ENCODE measurements around the gene PIGC.

PIGC gene

GRCh38 chr1:172429331-172430127, 14.3 kb downstream of the PIGC start:
- Histone ChIP-seq H3K27ac (ENCODE audit: low read depth, low read length) (no peak overlapping the region), H3K9me3 (ENCODE audit: control insufficient read depth, insufficient read depth, low read depth, low read length) (no peaks in the 10 kb centered on the region), H3K4me3 (ENCODE audit: low read depth, low read length) (no peak overlapping the region), H3K36me3 (ENCODE audit: control insufficient read depth, insufficient read depth, low read length) (no peaks in the 10 kb centered on the region), H3K4me1 (ENCODE audit: control insufficient read depth, insufficient read depth, low read length) (peaks cover 27% of the 10 kb centered on the region), H3K27me3 (ENCODE audit: control insufficient read depth, insufficient read depth, low read length) (no peaks in the 10 kb centered on the region), H3K9ac (ENCODE audit: low read length) (no peak overlapping the region)

GRCh38 chr1:172427191-172427590, 16.7 kb downstream of the PIGC start:
- H3K9me3 ChIP-seq (ENCODE audit: control insufficient read depth, insufficient read depth, low read depth, low read length), result no peaks in the 10 kb centered on the region
- no peak overlapping the region for H3K9ac ChIP-seq (ENCODE audit: low read length)
- H3K4me3 ChIP-seq (ENCODE audit: low read depth, low read length), result no peak overlapping the region
- no peaks in the 10 kb centered on the region for H3K36me3 ChIP-seq (ENCODE audit: control insufficient read depth, insufficient read depth, low read length)
- no peak overlapping the region for H3K27ac ChIP-seq (ENCODE audit: low read depth, low read length)
- H3K4me1 ChIP-seq (ENCODE audit: control insufficient read depth, insufficient read depth, low read length), result peaks cover 27% of the 10 kb centered on the region
- no peaks in the 10 kb centered on the region for H3K27me3 ChIP-seq (ENCODE audit: control insufficient read depth, insufficient read depth, low read length)

- no peak overlapping the region for H3K4me3 ChIP-seq (ENCODE audit: low read depth, low read length)
- peaks cover 24% of the 10 kb centered on the region for H3K4me1 ChIP-seq (ENCODE audit: control insufficient read depth, insufficient read depth, low read length)
- H3K9me3 ChIP-seq (ENCODE audit: control insufficient read depth, insufficient read depth, low read depth, low read length), result no peaks in the 10 kb centered on the region
- H3K27ac ChIP-seq (ENCODE audit: low read depth, low read length), result no peak overlapping the region
- H3K9ac ChIP-seq (ENCODE audit: low read length), result no peak overlapping the region
- no peaks in the 10 kb centered on the region for H3K27me3 ChIP-seq (ENCODE audit: control insufficient read depth, insufficient read depth, low read length)
- H3K36me3 ChIP-seq (ENCODE audit: control insufficient read depth, insufficient read depth, low read length), result no peaks in the 10 kb centered on the region
Measured at GRCh38 chr1:172425339-172425738, 18.5 kb downstream of the PIGC start.

GRCh38 chr1:172423336-172423735, 20.5 kb downstream of the PIGC start:
- H3K27me3 ChIP-seq (ENCODE audit: control insufficient read depth, insufficient read depth, low read length), result no peaks in the 10 kb centered on the region
- H3K4me1 ChIP-seq (ENCODE audit: control insufficient read depth, insufficient read depth, low read length), result peaks cover 13% of the 10 kb centered on the region
- no peaks in the 10 kb centered on the region for H3K9me3 ChIP-seq (ENCODE audit: control insufficient read depth, insufficient read depth, low read depth, low read length)
- H3K27ac ChIP-seq (ENCODE audit: low read depth, low read length), result no peak overlapping the region
- no peak overlapping the region for H3K9ac ChIP-seq (ENCODE audit: low read length)
- no peak overlapping the region for H3K4me3 ChIP-seq (ENCODE audit: low read depth, low read length)
- no peaks in the 10 kb centered on the region for H3K36me3 ChIP-seq (ENCODE audit: control insufficient read depth, insufficient read depth, low read length)

- Histone ChIP-seq H3K4me3 (ENCODE audit: low read depth, low read length) (no peak overlapping the region), H3K9me3 (ENCODE audit: control insufficient read depth, insufficient read depth, low read depth, low read length) (no peaks in the 10 kb centered on the region), H3K36me3 (ENCODE audit: control insufficient read depth, insufficient read depth, low read length) (no peaks in the 10 kb centered on the region), H3K9ac (ENCODE audit: low read length) (no peak overlapping the region), H3K27ac (ENCODE audit: low read depth, low read length) (no peak overlapping the region), H3K27me3 (ENCODE audit: control insufficient read depth, insufficient read depth, low read length) (no peaks in the 10 kb centered on the region), H3K4me1 (ENCODE audit: control insufficient read depth, insufficient read depth, low read length) (peaks cover 21% of the 10 kb centered on the region)
Measured at GRCh38 chr1:172421974-172422604, 21.8 kb downstream of the PIGC start.

GRCh38 chr1:172420385-172420784, 23.5 kb downstream of the PIGC start, which contains the start of gene C1orf105:
Gene C1orf105 (plus strand): TSS chr1:172420685. CDS start chr1:172420886, 201 bp downstream.
- Histone ChIP-seq H3K9me3 (ENCODE audit: control insufficient read depth, insufficient read depth, low read depth, low read length) (no peaks in the 10 kb centered on the region), H3K9ac (ENCODE audit: low read length) (no peak within 1 kb of the TSS), H3K27ac (ENCODE audit: low read depth, low read length) (no peak within 1 kb of the TSS), H3K4me1 (ENCODE audit: control insufficient read depth, insufficient read depth, low read length) (peaks cover 16% of the 10 kb centered on the region), H3K36me3 (ENCODE audit: control insufficient read depth, insufficient read depth, low read length) (no peaks in the 10 kb centered on the region), H3K4me3 (ENCODE audit: low read depth, low read length) (no peak within 1 kb of the TSS), H3K27me3 (ENCODE audit: control insufficient read depth, insufficient read depth, low read length) (no peaks in the 10 kb centered on the region)

GRCh38 chr1:172417557-172417956, 26.3 kb downstream of the PIGC start:
- peak overlapping the region; percentile 56 for H3K27ac ChIP-seq (ENCODE audit: low read depth, low read length)

GRCh38 chr1:172416496-172417035, 27.3 kb downstream of the PIGC start:
- no peak overlapping the region for H3K4me3 ChIP-seq (ENCODE audit: low read depth, low read length)
- H3K9ac ChIP-seq (ENCODE audit: low read length), result no peak overlapping the region
- peaks cover 10% of the 10 kb centered on the region for H3K4me1 ChIP-seq (ENCODE audit: control insufficient read depth, insufficient read depth, low read length)
- H3K27ac ChIP-seq (ENCODE audit: low read depth, low read length), result no peak overlapping the region
- no peaks in the 10 kb centered on the region for H3K27me3 ChIP-seq (ENCODE audit: control insufficient read depth, insufficient read depth, low read length)
- H3K36me3 ChIP-seq (ENCODE audit: control insufficient read depth, insufficient read depth, low read length), result no peaks in the 10 kb centered on the region
- H3K9me3 ChIP-seq (ENCODE audit: control insufficient read depth, insufficient read depth, low read depth, low read length), result no peaks in the 10 kb centered on the region

More at GRCh38 chr1:172417557-172417956, 26.3 kb downstream of the PIGC start:
- Histone ChIP-seq H3K27me3 (ENCODE audit: control insufficient read depth, insufficient read depth, low read length) (no peaks in the 10 kb centered on the region), H3K36me3 (ENCODE audit: control insufficient read depth, insufficient read depth, low read length) (no peaks in the 10 kb centered on the region), H3K4me3 (ENCODE audit: low read depth, low read length) (no peak overlapping the region), H3K4me1 (ENCODE audit: control insufficient read depth, insufficient read depth, low read length) (peaks cover 16% of the 10 kb centered on the region), H3K9ac (ENCODE audit: low read length) (no peak overlapping the region), H3K9me3 (ENCODE audit: control insufficient read depth, insufficient read depth, low read depth, low read length) (no peaks in the 10 kb centered on the region)

- no peak overlapping the region for H3K27ac ChIP-seq (ENCODE audit: low read depth, low read length)
- H3K4me1 ChIP-seq (ENCODE audit: control insufficient read depth, insufficient read depth, low read length), result peaks cover 10% of the 10 kb centered on the region
- H3K36me3 ChIP-seq (ENCODE audit: control insufficient read depth, insufficient read depth, low read length), result no peaks in the 10 kb centered on the region
- H3K9me3 ChIP-seq (ENCODE audit: control insufficient read depth, insufficient read depth, low read depth, low read length), result no peaks in the 10 kb centered on the region
- H3K4me3 ChIP-seq (ENCODE audit: low read depth, low read length), result no peak overlapping the region
- no peak overlapping the region for H3K9ac ChIP-seq (ENCODE audit: low read length)
- H3K27me3 ChIP-seq (ENCODE audit: control insufficient read depth, insufficient read depth, low read length), result no peaks in the 10 kb centered on the region
Measured at GRCh38 chr1:172414331-172414730, 29.5 kb downstream of the PIGC start.

- H3K27me3 ChIP-seq (ENCODE audit: control insufficient read depth, insufficient read depth, low read length), result no peaks in the 10 kb centered on the region
- H3K4me3 ChIP-seq (ENCODE audit: low read depth, low read length), result no peak overlapping the region
- no peak overlapping the region for H3K9ac ChIP-seq (ENCODE audit: low read length)
- H3K36me3 ChIP-seq (ENCODE audit: control insufficient read depth, insufficient read depth, low read length), result no peaks in the 10 kb centered on the region
- no peaks in the 10 kb centered on the region for H3K4me1 ChIP-seq (ENCODE audit: control insufficient read depth, insufficient read depth, low read length)
- no peaks in the 10 kb centered on the region for H3K9me3 ChIP-seq (ENCODE audit: control insufficient read depth, insufficient read depth, low read depth, low read length)
- H3K27ac ChIP-seq (ENCODE audit: low read depth, low read length), result no peak overlapping the region
Measured at GRCh38 chr1:172411791-172412338, 32.0 kb downstream of the PIGC start.

- Histone ChIP-seq H3K4me1 (ENCODE audit: control insufficient read depth, insufficient read depth, low read length) (no peaks in the 10 kb centered on the region), H3K27me3 (ENCODE audit: control insufficient read depth, insufficient read depth, low read length) (no peaks in the 10 kb centered on the region), H3K36me3 (ENCODE audit: control insufficient read depth, insufficient read depth, low read length) (no peaks in the 10 kb centered on the region), H3K4me3 (ENCODE audit: low read depth, low read length) (no peak overlapping the region), H3K9me3 (ENCODE audit: control insufficient read depth, insufficient read depth, low read depth, low read length) (no peaks in the 10 kb centered on the region), H3K9ac (ENCODE audit: low read length) (no peak overlapping the region), H3K27ac (ENCODE audit: low read depth, low read length) (no peak overlapping the region)
Measured at GRCh38 chr1:172410027-172410426, 33.8 kb downstream of the PIGC start.
